Activated naive CD4-positive, alpha-beta T cell (primary cell): ENCODE results near the gene RTKN2.
"Not testable (repeated sequence)": the region's sequence is repeated elsewhere in the genome, so short reads cannot be mapped to it uniquely, and the experiment has no call there.

Experiments
- DNase-seq, 4 experiments: peaks; one replicate each; lab custom pipeline; 2025; lab: John Stamatoyannopoulos, UW

The RTKN2 gene

DNA sequence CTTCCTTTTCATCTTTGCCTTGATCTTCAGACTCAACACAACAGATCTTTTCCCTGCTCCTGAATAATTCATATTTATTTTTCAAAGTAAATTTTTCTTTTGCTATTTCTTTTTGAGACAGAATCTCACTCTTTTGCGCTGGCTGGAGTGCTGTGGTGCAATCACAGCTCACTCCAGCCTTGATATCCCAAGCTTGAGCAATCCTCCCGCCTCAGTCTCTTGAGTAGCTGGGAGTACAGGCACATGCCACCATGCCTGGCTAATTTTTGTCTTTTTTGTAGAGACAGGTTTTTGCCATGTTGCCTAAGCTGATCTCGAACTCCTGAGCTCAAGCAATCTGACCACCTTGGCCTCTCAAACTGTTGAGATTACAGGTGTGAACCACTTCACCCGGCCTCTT is 9.2 kb downstream of the RTKN2 start:
- no peak for DNase-seq

DNA sequence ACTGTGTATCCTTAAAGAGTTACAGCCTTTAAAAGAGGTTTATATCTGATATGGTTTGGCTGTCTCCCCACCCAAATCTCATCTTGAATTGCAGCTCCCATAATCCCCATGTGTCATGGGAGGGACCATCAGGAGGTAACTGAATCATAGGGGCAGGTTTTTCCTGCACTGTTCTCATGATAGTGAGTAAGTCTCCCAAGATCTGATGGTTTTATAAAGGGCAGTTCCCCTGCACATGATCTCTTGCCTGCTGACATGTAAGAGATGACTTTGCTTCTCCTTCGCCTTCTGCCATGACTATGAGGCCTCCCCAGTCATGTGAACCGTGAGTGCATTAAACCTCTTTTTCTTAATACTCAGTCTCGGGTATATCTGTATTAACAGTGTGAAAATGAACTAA is 9.7 kb downstream of the RTKN2 start:
- no peak for DNase-seq

DNA sequence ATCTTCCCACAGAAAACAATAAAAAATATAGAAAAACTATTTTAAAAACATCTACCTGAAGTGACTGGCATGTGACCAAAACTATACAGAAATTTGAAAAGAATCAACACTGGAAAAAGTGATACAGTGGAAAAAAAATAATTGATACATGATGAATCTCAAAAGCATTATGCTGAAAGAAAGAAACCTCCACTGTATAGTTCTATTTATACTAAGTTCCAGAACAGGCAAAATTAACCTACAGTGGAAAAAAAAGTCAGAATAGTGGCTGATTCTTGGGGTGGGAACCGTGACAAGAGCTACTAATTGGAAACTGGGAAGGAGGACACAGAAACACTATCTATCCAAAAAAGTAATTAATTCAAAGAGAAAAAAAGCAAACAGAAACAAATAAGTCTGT is 14.9 kb downstream of the RTKN2 start:
- no peak for DNase-seq

DNA sequence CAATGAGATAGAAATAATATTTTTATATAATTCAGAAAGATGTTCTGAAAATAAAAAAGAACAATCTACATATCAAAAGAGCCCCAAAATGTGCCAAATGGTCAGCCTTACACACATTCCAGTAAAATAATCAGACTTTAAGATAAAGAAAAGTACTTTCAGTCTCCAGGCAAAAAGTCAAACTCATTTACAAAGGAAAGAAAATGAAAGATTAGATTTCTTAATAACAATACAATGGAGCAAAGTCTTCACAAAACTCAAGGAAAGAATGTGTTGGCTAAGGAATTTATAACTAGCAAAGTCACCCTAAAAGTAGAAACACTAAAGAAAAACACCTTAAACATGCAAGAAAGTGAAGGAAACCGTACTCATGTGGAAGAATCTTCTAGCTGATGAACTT is 16.6 kb downstream of the RTKN2 start:
- no peak for DNase-seq

DNA sequence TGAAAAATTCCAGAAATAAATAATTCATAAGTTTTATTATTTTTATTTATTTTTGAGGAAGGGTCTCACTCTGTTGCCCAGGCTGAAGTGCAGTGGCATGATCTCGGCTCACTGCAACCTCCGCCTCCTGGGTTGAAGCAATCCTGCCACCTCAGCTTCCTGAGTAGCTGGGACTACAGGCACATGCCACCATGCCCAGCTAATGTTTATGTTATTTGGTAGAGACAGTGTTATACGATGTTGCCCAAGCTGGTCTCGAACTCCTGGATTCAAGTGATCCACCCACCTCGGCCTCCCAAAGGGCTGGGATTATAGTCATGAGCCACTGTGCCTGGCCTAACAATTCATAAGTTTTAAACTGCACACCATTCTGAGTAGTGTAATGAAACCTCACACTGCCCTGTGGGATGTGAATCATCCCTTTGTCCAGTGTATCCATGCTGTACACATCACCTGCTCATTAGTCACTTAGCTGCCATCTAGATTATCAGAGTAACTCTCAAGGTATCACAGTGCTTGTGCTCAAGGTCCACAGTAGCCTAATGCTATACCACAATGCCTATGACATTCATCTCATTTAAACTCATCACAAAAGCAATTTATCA is 17.9 kb downstream of the RTKN2 start:
- no peak for DNase-seq

DNA sequence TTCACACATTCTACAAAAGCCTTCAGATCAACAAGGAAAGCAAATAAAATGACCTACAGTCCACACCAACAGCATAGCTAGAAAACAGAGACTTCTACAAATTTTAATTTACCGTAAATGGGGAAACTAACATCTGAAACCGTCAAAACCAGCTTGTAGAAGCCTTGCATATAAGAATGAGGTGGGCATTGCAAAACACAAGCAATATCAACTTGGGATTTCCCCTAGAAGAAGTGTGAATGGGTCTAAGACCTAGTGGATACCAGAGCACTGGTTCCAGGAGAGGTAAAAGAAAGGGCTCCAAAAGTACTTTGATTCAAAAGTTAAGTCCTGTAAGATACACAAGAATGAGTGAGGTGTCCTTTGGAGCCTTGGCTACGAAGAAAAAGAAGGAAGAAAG is 18.7 kb downstream of the RTKN2 start:
- DNase-seq: no peak

DNA sequence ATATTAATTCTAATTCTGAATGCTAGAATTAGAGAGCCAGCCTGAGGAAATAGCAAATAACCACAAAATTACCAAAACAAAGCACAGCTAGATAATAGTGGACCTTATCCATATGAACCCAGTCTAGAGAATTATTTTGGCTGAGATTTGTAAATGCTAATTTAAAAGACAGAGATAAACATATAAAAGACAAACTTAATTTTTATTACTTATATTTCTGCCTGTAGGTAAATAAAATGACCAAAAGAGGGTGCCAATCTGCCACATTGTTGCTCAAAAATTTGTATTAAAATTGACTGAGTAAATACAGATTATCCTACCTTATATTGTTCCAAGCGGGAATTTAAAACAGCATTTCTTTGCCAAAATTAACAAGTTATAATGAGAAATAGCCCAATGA is 20.2 kb downstream of the RTKN2 start:
- DNase-seq: no peak

DNA sequence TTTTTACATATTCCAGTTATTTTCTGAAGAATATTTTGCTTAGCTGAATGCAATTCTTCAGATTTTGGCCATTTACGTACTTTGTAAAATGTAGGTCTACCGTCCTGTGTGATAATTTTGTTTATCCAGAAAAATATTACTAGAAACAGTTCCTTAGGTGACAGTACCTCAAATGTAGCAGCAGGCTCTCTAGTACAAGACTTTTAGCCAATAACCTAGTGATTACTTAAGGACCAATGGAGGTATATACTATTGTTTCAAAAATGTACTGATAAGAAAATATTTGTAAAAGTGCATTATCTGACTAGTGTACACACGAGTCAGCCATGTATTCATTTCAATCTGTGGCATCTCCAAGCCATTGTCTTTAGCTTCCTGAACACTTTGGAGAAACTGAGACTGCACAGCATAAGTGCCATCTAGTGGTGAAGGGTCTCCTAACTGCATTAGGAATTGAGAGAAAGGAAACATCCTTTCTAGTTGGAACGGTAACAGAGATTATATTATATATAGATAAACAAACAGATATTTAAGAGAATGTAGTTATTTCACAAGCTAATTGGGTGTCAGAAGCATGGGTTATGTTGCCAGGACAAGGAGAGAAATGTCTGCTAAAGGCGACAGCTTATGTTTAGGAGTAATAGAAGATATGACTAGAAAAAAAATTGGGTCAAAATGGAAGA is 23.7 kb downstream of the RTKN2 start:
- no peak for DNase-seq

DNA sequence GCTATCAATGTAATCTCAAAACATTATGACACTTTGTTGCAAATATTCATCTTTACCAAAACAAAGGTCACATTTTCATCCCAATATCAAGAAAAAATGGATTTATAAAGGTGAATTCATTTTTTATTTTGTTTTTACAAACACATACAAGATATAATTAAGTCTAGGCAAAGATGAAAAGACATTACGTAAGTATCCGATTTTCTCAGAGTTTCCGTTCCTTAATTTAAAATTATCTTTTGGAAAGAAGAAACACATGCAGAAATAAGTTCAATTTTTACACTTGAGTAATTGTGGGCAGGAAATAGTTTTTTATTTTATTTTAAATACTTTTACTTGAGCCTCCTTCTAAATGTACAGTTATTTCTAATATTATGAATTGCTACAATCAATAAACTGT is 24.6 kb downstream of the RTKN2 start:
- DNase-seq: no peak

DNA sequence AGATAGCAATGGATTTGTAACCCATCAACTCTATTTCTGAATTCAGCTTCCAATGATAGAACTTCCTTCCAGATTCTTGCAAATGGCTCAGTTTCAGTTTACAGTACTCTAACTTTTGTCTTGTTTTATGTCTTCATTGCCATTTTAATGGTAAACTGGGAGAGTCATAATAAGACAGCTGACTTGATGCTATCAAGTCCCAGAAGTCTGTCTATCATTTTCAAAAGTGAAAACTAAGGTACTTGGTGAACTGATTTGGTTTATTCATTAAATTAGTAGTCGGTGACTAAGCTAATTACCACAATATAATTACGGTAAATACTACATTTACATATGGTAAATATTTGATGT is 25.0 kb downstream of the RTKN2 start:
- DNase-seq: no peak

DNA sequence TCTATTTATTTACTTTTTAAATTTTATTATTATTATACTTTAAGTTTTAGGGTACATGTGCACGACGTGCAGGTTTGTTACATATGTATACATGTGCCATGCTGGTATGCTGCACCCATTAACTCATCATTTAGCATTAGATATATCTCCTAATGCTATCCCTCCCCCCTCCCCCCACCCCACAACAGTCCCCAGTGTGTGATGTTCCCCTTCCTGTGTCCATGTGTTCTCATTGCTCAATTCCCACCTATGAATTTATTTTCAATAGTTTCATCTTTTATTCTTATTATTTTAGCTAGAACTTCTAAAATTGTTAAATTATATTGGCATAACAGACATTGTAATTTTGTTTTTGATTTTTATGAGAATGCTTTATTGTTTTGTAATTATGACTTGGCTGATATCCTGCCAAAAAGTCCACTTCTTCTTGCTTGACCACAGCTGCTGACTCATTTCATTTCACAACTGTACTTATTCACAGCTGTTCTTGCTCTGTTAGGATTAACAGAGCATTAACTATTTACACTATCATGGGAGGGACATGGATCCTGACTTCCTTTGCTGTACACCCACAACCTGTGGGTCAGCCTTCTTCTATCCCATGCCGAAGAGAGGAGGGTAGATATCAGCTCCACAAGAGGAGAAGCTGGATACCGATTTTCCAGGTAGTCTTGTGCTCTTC is 25.5 kb downstream of the RTKN2 start:
- not testable (repeated sequence) for DNase-seq

DNA sequence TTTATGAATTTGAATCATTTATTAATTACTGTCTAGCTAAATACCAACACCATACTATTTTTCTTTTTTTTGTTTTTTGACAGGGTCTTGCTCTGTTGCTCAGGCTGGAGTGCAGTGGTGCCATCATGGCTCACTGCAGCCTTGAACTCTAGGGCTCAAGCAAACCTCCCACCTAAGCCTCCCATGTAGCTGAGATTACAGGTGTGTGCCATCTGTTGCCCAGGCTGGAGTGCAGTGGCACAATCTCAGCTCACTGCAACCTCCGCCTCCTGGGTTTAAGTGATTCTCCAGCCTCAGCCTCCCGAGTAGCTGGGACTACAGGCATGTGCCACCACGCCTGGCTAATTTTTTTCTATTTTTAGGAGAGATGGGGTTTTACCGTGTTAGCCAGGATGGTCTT is 27.1 kb downstream of the RTKN2 start:
- not testable (repeated sequence) for DNase-seq

DNA sequence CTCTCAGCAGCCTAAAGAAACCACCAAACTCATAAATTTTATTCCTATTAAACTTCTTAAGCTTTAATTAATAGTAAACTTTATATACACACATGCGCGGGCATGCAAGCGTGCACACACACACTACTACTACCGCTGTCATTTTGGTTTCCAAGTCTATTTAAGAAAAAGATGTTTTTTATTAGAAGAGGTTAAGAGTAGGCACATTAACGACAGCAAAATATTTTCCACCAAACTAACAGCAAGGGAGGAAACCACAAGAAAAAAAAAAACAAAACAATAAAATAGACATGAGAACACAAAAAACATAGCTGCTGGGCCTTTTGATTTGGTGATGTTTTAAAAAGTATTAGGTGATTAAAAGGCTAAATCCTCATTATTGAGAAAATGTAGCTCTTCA is 28.6 kb downstream of the RTKN2 start:
- DNase-seq: no peak

DNA sequence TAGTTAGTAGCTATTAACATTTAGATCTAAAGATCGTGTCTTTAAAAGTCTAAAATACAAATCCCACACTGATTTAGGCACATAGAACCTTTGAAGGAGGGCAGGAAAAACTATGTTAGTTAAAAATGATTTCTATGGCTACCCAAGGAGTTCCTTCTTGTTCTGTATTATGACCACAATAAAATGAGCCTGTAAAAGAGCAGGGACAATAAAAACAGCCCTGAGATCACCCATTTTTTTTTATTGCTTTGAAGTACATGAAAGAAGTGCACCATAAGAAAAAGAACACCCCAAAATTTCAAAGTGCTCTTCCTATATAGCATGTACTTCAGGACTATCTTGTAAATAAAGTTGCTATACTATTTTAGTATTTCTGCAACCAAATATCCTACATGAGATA is 29.8 kb downstream of the RTKN2 start:
- DNase-seq: no peak

DNA sequence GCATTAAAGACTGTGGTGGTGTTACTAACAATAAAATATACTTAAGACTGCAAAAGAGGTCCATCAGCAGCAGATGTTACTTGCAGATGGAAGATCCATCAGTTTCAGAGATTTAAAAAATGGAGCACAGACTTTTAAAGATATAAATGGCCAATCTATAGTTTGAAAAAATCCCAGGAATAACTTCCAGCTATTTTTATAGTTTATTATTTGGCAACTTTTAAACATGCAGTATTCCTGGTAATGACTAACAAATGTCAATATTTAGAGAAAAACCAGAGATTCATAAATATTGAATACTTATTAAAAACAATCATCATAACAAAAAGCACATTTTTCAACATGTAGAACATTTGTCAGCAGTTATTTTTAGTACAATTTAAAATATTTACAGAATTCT is 30.7 kb downstream of the RTKN2 start:
- DNase-seq: no peak

DNA sequence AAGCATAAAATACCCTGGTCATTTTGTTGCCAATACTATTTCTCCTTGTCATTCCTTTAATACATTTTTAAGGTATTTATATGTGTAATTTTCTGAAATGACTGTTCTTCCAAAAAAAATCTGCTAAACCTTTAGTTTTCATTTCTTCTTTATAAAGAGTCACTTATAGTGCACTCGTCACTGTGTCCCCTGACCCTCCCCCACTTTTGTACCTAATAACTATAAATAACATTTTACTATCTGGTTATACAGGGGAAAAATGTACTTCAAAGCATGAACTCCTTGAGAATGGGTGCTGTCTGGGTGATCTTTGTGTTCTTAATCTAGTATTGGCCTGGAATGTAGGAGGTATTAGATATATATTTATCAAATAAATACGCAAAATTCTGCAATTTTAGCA is 31.1 kb downstream of the RTKN2 start:
- DNase-seq: no peak

DNA sequence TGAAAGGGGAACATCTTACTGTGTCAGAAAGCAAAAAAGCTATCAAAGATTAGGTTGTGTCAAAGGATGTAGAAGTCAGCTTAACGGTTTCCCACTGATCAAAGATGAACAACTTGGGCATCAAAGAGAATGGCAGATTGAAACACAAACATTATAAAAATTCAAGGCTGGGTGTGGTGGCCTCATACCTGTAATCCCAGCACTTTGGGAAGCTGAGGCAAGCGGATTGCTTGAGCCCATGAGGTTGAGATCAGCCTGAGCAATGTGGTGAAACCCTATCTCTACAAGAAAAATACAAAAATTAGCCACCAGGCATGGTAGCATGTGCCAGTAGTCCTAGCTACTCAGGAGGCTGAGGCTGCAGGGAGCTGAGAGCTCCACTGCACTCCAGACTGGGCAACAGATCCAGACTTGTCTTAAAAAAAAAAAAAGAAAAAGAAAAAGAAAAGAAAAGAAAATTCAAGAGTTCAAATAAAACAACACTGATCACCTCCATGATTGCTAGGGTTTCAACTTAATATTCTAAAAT is 34.5 kb downstream of the RTKN2 start:
- DNase-seq: no peak

DNA sequence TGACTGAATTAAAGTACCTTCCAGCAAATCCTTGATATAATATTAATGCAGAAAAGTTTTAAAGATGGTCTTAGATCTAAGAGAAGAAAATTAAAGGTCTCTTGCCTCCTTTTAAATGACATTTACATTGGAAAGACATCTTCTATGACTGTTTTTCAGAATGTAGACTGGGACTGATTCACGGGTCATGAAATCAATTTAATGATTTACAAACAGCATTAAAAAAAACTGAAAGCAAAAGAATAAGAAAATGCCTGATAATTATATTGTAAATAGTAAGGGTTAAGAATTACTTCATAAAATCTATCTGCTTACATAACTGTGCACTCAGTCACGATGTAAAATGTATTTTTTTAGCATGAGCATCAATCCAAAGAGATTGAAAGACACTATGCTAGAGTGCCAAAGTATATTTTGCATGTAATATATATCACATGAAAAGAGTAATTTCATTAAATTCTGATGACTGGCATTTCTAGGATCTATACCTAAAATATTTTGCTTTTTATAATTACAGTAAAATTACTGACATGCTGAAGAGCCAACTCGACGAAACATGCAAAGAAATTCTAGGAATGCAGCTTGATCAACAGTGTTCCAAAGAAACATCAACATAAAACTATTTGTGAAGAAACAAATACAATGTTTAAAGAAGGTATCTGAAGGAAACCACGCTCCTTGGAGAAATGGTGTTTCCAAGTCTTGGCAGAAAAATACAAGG is 35.1 kb downstream of the RTKN2 start:
- no peak for DNase-seq

DNA sequence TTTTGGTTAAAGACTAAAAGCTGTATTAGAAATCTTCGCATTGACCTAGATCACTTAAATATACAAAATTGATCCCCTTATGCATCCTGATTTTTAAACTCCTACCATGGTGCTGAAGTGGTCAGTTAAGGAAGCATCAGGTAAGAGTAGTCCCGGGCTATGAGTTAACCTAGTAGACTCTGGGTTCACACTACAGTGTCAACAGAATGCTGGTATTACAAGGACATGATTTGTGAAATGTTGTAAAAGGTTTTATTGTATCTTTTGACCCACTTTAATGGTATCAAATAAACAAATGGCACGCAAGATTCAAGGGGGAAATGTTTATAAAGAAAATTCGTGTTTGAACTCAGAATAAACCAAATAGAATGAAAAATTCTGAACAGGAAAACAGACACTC is 36.8 kb downstream of the RTKN2 start:
- DNase-seq: no peak

DNA sequence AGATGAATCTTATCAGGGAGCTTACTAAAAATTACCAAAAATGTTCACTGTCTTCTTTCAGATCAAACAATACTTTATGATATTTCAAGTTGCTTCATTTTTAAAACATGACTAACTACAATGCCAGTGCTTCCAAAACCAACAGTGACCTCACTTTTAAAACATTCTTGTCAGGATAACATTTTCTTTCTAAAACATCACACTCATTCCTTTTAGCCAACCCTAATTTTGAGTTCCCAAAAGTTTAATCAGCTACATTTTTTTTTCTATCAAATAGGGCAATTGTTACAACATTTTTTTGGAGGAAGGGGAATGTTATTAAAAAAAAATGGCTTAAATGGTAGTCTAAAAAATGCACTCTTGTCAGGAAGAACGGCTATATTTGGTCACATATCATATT is 37.3 kb downstream of the RTKN2 start:
- no peak for DNase-seq

DNA sequence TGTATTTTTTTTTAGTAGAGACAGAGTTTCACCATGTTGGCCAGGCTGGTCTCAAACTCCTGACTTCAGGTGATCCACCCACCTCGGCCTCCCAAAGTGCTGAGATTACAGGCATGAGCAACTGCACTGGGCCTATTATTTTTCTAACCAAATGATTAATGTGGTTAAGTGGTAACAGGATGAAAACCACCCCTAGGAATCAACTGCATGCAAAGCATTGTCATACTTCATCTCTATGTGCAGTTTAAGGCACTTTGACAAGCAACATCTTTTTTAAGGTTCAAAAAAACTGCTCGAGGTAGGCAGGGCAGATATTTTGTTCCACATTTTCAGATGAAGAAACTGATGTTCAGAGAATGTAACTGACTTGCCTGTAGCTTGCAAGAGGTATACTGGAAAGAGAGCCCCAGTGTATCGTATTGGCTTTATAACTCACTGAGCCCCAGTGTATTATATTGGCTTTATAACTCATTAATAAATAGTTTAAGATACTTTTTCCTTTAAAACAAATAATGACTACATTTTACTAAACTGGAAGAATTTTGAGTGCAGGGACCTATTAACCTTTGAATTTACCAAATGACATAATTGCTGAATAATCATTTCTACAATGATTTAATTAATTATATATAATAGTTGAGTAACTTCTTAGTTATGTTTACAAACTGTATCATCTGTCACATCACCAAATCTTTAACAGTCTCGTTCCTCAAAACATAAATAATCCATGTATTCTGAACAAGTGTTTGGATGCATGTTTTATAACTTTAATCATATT is 38.1 kb downstream of the RTKN2 start:
- DNase-seq: no peak

DNA sequence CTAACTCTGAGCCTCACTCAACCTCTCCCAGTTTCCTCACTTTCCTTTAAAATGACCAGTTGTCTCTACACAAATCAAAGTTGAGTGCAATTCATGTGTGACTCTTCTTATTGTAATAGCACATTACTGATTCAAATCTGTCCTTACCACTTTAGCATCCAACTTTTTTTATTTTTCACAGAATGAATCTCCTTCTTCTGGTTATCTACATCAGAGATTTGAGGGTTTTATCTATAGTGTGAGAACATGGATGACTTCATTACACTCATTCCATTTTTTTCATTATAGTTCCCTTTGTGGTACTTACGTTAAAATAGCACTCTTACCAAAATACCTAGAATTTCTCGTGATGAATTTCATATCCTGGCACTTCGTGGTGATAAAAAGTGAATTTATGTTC is 43.3 kb downstream of the RTKN2 start:
- DNase-seq: no peak
